LNCaP clone FGC (cell line): ENCODE data around the gene RASGRF1.

Source experiments
- DNase-seq: peaks from one replicate; pipeline ENCODE4 v3.0.0-alpha.2; 2011; ENCODE audit warnings: low read depth
- H3K4me3 ChIP-seq: 2 replicates; pipeline ENCODE4 v1.5.1; 2011; ENCODE audit warnings: mild to moderate bottlenecking, low read depth, low read length, control low read depth
- CTCF ChIP-seq: IDR thresholded peaks from 2 replicates; pipeline ENCODE4 v1.5.1; 2012; ENCODE audit warnings: mild to moderate bottlenecking; ENCODE audit not compliant: control insufficient read depth, insufficient read depth; ENCODE audit errors: extremely low read depth

The RASGRF1 gene

GRCh38 chr15:79082363-79083070 lies 8.1 kb downstream of the RASGRF1 start:
- no peak for DNase-seq
- TF ChIP-seq CTCF: no peak
- no peak overlapping the region for H3K4me3 ChIP-seq

GRCh38 chr15:79078763-79079410 lies 11.7 kb downstream of the RASGRF1 start:
- no peak for TF ChIP-seq CTCF
- DNase-seq: no peak
- no peak overlapping the region for H3K4me3 ChIP-seq

- TF ChIP-seq CTCF: no peak
- H3K4me3 ChIP-seq: no peak overlapping the region
- DNase-seq: no peak
Observed at GRCh38 chr15:79078003-79078402, 12.6 kb downstream of the RASGRF1 start.

GRCh38 chr15:79076661-79077060 lies 13.9 kb downstream of the RASGRF1 start:
- no peak overlapping the region for H3K4me3 ChIP-seq
- no peak for DNase-seq
- TF ChIP-seq CTCF: no peak

- no peak overlapping the region for H3K4me3 ChIP-seq
- DNase-seq: no peak
- TF ChIP-seq CTCF: no peak
Observed at GRCh38 chr15:79075256-79075655, 15.3 kb downstream of the RASGRF1 start.

GRCh38 chr15:79073336-79073735 lies 17.2 kb downstream of the RASGRF1 start:
- no peak overlapping the region for H3K4me3 ChIP-seq
- DNase-seq: no peak
- TF ChIP-seq CTCF: no peak

GRCh38 chr15:79071901-79072300 lies 18.7 kb downstream of the RASGRF1 start:
- no peak for TF ChIP-seq CTCF
- no peak for DNase-seq
- no peak overlapping the region for H3K4me3 ChIP-seq
